Astrocyte of the cerebellum (primary cell): ENCODE results near the gene UBE2E2.

Experiments used
- DNase-seq: peaks from one replicate; pipeline ENCODE4 v3.0.0-alpha.2; 2011; ENCODE audit warnings: low read depth
- H3K4me3 ChIP-seq: 2 replicates; pipeline ENCODE4 v1.5.1; 2011; ENCODE audit warnings: mild to moderate bottlenecking, low read depth, low read length, moderate library complexity
- in situ Hi-C: cut with HindIII; loops from 2 replicates; pipeline ENCODE4 v1.10.0; 2017; ENCODE audit warnings: low sequenced_read_pairs
- TF ChIP-seq, protein P1 (sequence below): IDR thresholded peaks from 2 replicates; pipeline ENCODE4 v1.5.1; 2012; ENCODE audit warnings: low read length, low read depth, moderate library complexity, mild to moderate bottlenecking; ENCODE audit errors: missing control alignments

Gene UBE2E2

DNA sequence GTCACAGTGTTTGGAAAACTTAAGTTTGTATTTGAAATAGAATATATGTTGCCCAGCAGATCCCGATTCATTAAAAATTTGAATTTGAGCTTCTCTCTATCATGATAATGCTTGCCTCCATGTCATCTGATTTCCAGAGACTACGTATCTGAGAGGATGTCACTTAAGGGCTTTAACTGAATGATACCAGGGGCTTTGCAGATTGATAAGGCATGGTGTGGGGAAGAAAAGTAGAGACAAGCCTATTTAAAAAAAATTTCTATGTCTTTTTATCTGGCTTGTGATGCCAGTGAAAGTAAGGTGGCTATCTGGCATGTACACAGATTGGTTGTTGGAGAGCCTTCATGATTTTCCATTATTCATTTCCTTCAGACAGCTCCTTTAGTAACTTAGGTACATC is 72.7 kb downstream of the UBE2E2 start:
- no peak overlapping the region for H3K4me3 ChIP-seq
- TF ChIP-seq, protein P1, sequence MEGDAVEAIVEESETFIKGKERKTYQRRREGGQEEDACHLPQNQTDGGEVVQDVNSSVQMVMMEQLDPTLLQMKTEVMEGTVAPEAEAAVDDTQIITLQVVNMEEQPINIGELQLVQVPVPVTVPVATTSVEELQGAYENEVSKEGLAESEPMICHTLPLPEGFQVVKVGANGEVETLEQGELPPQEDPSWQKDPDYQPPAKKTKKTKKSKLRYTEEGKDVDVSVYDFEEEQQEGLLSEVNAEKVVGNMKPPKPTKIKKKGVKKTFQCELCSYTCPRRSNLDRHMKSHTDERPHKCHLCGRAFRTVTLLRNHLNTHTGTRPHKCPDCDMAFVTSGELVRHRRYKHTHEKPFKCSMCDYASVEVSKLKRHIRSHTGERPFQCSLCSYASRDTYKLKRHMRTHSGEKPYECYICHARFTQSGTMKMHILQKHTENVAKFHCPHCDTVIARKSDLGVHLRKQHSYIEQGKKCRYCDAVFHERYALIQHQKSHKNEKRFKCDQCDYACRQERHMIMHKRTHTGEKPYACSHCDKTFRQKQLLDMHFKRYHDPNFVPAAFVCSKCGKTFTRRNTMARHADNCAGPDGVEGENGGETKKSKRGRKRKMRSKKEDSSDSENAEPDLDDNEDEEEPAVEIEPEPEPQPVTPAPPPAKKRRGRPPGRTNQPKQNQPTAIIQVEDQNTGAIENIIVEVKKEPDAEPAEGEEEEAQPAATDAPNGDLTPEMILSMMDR: no peak
- in situ Hi-C loops: no loop called here
- no peak for DNase-seq

- TF ChIP-seq, protein P1: no peak
- in situ Hi-C loops: no loop called here
- H3K4me3 ChIP-seq: no peak overlapping the region
- no peak for DNase-seq
Measured at GRCh38 chr3:23276913-23277658, 74.0 kb downstream of the UBE2E2 start.

- no peak overlapping the region for H3K4me3 ChIP-seq
- DNase-seq: no peak
- TF ChIP-seq, protein P1: no peak
- in situ Hi-C loops: no loop called here
Measured at GRCh38 chr3:23277688-23278087, 74.6 kb downstream of the UBE2E2 start.

GRCh38 chr3:23283625-23284024 is 80.5 kb downstream of the UBE2E2 start:
- in situ Hi-C loops: loop anchor here (5.0 kb wide), 1 partner anchor 36 kb away; no protein-coding TSS in a partner anchor
- TF ChIP-seq, protein P1: no peak
- H3K4me3 ChIP-seq: no peak overlapping the region
- no peak for DNase-seq

- no peak for DNase-seq
- TF ChIP-seq, protein P1: no peak
- H3K4me3 ChIP-seq: no peak overlapping the region
- in situ Hi-C loops: no loop called here
Measured at GRCh38 chr3:23288286-23288685, 85.2 kb downstream of the UBE2E2 start.

GRCh38 chr3:23288715-23289114 is 85.6 kb downstream of the UBE2E2 start:
- no peak overlapping the region for H3K4me3 ChIP-seq
- TF ChIP-seq, protein P1: no peak
- in situ Hi-C loops: no loop called here
- DNase-seq: no peak

DNA sequence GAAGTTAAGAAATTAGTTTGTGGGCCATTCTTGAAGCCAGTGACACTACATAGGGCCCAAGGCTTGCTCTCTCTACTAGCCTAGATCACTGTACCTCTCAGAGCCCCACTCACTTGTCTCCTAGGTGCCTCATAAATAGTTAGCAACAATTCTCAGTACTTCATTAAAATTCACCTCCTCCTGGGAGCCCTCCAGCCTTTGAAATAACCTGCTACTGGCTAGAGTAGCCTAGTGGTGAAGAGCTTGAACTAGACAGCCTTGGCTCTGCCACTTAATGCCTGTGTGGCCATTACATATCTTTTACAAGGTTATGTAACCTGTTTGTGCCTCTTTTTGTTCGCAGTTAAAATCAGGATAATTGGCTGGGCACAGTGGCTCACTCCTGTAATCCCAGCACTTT is 89.3 kb downstream of the UBE2E2 start:
- in situ Hi-C loops: no loop called here
- TF ChIP-seq, protein P1: no peak
- no peak overlapping the region for H3K4me3 ChIP-seq
- no peak for DNase-seq
